ENCODE data around the gene FAM186B.

Gene FAM186B

GRCh38 chr12:49647827-49648711 is 42.6 kb upstream of the FAM186B start:
- no peak for TF ChIP-seq CTCF (IDR thresholded peaks at IDR 0.05)
- H3K27ac ChIP-seq, result peak overlapping the region; percentile 58 to 75
- no peak for DNase-seq (ENCODE audit: low spot score)

GRCh38 chr12:49646871-49647654 is 41.6 kb upstream of the FAM186B start:
- Histone ChIP-seq H3K27ac (peak overlapping the region; percentile 58 to 75), H3K4me3 (no peak overlapping the region)
- TF ChIP-seq CTCF (IDR thresholded peaks at IDR 0.05), result no peak
- no peak for DNase-seq (ENCODE audit: low spot score)

More at GRCh38 chr12:49647827-49648711, 42.6 kb upstream of the FAM186B start:
- no peak overlapping the region for H3K4me3 ChIP-seq

- no peak for TF ChIP-seq CTCF (IDR thresholded peaks at IDR 0.05)
- Histone ChIP-seq H3K4me3 (no peak overlapping the region), H3K27ac (peak overlapping the region in 1 of 2 donors; percentile 75)
- DNase-seq (ENCODE audit: low spot score), result no peak
Observed at GRCh38 chr12:49646331-49646830, 40.9 kb upstream of the FAM186B start.

- DNase-seq (ENCODE audit: low spot score), result no peak
- no peak for TF ChIP-seq CTCF (IDR thresholded peaks at IDR 0.05)
- H3K27ac ChIP-seq, result peak overlapping the region in 1 of 2 donors; percentile 75
- no peak overlapping the region for H3K4me3 ChIP-seq
Observed at GRCh38 chr12:49645146-49646039, 40.0 kb upstream of the FAM186B start.

GRCh38 chr12:49644620-49644994 is 39.2 kb upstream of the FAM186B start:
- peak overlapping the region in 1 of 2 donors; percentile 19 for H3K27ac ChIP-seq
- H3K4me3 ChIP-seq, result no peak overlapping the region
- TF ChIP-seq CTCF (IDR thresholded peaks at IDR 0.05), result peak; percentile 87
- no peak for DNase-seq (ENCODE audit: low spot score)

GRCh38 chr12:49643961-49644619 is 38.7 kb upstream of the FAM186B start:
- Histone ChIP-seq H3K4me3 (no peak overlapping the region), H3K27ac (peak overlapping the region in 1 of 2 donors; percentile 19)
- no peak for DNase-seq (ENCODE audit: low spot score)
- no peak for TF ChIP-seq CTCF (IDR thresholded peaks at IDR 0.05)

Measured in coronary artery (tissue), 2 donors.